ENCODE measurements around the gene SERPINB12.

SERPINB12 gene

DNA sequence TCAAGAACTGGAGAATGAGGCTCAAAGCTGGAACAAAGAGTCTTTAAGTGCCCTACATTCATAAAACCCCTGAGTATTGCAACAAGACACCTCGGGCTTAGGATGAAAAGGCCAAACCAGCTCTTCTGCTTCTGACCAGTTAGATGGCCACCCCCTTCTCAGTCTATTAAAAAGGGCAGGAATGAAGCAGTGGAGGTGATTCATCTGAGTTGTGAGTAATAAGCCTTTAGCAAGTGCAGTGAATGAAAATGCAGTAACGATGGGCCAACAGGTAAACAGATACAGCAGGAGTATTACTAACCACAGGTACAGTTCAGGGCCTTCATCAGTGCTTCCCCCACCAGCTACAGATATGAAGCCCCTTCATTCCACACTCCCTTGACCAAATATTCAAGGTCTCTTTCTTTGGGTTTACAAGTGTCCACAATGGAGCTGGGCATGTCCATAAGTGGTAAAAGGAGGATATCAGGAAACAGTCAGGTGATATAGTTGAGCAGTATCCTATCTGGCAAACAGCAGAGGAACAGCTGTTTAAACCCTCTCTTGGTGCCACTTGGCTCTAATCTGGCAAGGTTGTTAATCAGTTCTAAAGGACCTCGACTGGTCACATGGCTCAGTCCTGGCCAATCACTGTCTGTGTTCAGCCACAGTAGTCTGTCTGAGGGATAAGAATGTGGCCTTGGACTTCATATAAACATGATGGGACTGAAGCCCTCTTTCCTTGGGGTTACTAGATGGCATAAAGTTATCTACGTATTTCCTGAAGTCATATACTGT lies 62.8 kb downstream of the SERPINB12 start:
- TF ChIP-seq, protein P1, sequence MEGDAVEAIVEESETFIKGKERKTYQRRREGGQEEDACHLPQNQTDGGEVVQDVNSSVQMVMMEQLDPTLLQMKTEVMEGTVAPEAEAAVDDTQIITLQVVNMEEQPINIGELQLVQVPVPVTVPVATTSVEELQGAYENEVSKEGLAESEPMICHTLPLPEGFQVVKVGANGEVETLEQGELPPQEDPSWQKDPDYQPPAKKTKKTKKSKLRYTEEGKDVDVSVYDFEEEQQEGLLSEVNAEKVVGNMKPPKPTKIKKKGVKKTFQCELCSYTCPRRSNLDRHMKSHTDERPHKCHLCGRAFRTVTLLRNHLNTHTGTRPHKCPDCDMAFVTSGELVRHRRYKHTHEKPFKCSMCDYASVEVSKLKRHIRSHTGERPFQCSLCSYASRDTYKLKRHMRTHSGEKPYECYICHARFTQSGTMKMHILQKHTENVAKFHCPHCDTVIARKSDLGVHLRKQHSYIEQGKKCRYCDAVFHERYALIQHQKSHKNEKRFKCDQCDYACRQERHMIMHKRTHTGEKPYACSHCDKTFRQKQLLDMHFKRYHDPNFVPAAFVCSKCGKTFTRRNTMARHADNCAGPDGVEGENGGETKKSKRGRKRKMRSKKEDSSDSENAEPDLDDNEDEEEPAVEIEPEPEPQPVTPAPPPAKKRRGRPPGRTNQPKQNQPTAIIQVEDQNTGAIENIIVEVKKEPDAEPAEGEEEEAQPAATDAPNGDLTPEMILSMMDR (IDR thresholded peaks at IDR 0.05; ENCODE audit: low read depth, low read length) = no peak
- peak in 1 of 2 donors; percentile 7 for DNase-seq (ENCODE audit: low read depth in 2 of 2)
- no peak overlapping the region for H3K4me3 ChIP-seq (replicated peaks in 1 of 2; ENCODE audit: low read depth in 2 of 2, low read length in 2 of 2)

DNA sequence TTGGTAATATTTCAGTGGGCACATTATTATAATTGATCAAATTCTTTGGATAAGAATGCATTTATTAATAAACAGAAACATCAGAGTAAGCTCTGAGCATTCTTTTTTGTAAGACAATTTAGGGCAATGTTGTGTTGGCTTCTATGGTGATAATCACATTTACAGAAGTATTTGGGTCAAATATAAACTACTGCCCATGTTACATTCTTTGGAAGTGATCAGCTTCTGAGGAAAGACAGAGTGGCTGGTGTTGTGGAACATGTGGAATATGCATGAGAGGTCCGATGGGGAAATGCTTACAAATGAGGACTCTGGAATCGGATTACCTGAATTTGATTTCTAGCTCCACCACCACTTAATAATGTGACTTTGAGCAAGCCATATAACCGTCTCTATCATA lies 64.4 kb downstream of the SERPINB12 start:
- no peak for DNase-seq (ENCODE audit: low read depth in 2 of 2)

DNA sequence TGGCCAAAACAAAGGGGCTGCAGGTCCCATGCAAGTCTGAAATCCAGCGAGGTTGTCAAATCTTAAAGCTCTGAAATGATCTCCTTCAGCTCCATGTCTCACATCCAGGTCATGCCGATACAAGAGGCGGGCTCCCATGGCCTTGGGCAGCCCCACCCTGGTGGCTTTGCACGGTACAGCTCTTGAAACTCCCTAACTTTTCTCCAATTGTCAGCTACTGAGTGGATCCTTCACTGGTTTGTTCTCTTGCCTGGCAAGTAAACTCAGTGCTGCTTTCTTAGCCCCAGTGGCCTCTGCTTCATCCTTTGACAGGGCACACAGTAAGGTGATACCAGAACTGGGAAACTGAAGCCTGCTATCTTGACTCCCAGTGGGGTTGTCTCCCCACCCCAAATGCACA lies 71.3 kb downstream of the SERPINB12 start:
- TF ChIP-seq, protein P1 (IDR thresholded peaks at IDR 0.05; ENCODE audit: low read depth, low read length) = no peak
- DNase-seq (ENCODE audit: low read depth in 2 of 2) = no peak
- H3K4me3 ChIP-seq (replicated peaks in 1 of 2; ENCODE audit: low read depth in 2 of 2, low read length in 2 of 2) = no peak overlapping the region

More for the DNA sequence above, 64.4 kb downstream of the SERPINB12 start:
- TF ChIP-seq, protein P1 (IDR thresholded peaks at IDR 0.05; ENCODE audit: low read depth, low read length) = no peak
- no peak overlapping the region for H3K4me3 ChIP-seq (replicated peaks in 1 of 2; ENCODE audit: low read depth in 2 of 2, low read length in 2 of 2)

DNA sequence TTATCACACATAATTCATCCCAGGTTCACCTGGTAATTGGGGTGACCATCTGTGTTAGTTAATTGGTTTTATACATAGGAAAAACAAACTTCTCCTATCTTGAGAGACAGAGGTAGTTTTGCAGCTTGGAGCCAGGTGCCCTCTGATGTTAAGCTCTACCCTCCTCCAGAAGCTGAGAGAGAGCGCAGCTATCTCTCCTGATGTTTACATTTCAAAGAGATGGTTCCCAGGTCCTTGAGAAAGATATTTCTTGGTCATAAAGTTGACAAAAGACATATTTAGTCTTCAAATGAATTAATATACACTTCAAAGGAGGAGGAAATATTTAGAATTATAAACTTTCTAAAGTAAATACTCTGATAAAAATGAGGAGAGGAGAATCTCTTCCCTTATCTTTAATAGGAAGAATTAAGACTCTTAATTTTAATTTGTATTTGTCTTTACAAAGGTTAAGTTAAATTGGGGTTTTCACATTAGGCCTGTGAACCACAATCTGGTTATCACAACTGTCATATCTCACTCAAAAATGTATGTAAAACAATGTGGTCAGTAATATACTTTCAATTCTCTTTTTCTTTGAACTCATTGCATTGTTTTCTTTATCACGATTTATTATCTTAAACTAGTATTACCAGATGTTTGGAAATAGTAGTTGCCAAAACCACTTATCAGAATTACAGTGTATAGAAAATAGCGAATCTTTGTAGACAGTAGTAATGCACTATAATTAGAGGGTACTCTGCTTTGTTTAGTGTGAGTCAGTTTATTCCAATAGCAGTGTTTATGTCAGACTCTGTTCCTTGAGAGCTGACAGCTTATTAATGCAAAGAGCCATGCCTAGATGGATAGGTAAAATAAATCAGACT lies 75.1 kb downstream of the SERPINB12 start:
- TF ChIP-seq, protein P1 (IDR thresholded peaks at IDR 0.05; ENCODE audit: low read depth, low read length) = no peak
- no peak overlapping the region for H3K4me3 ChIP-seq (replicated peaks in 1 of 2; ENCODE audit: low read depth in 2 of 2, low read length in 2 of 2)
- DNase-seq (ENCODE audit: low read depth in 2 of 2) = no peak

DNA sequence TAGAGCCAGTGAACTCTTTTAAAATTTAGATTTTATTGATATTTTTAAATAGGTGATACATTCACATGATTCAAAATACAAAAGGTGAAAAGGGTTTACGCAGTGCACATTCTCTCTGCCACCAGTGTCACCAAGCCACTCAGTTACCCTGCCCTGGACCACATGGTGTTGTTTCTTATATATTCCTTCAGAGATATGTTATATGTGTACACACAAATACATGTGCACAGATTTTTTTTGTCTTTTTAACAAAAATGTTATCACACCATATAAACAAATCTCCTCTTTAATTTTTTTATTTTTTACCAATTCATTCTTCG lies 75.7 kb downstream of the SERPINB12 start:
- H3K4me3 ChIP-seq (replicated peaks in 1 of 2; ENCODE audit: low read depth in 2 of 2, low read length in 2 of 2) = no peak overlapping the region
- TF ChIP-seq, protein P1 (IDR thresholded peaks at IDR 0.05; ENCODE audit: low read depth, low read length) = no peak
- no peak for DNase-seq (ENCODE audit: low read depth in 2 of 2)

All from cardiac fibroblast (primary cell).